ENCODE results near the gene SLC6A8.

GRCh38 chrX:153645921-153646488, 41.7 kb upstream of the SLC6A8 start:
- no peak for TF ChIP-seq CTCF (IDR thresholded peaks at IDR 0.05)
- TF ChIP-seq POLR2AphosphoS5 (IDR thresholded peaks at IDR 0.05) = no peak
- TF ChIP-seq POLR2A (IDR thresholded peaks at IDR 0.05) = no peak

All from prostate gland (tissue), 2 donors.